GM12892 (cell line): ENCODE measurements around the gene RAMP1.

Experiments used
- POLR2A ChIP-seq: IDR thresholded peaks from 2 replicates; pipeline ENCODE4 v1.6.1; 2011; ENCODE audit warnings: low read depth, low read length, control low read depth
- POLR2AphosphoS5 ChIP-seq: IDR thresholded peaks from 2 replicates; pipeline ENCODE4 v1.6.1; 2011; ENCODE audit warnings: low read depth, low read length, control low read depth
- TAF1 ChIP-seq: IDR thresholded peaks from 2 replicates; pipeline ENCODE4 v1.6.1; 2011; ENCODE audit warnings: low read depth, mild to moderate bottlenecking, control low read depth, low read length, borderline replicate concordance

DNA sequence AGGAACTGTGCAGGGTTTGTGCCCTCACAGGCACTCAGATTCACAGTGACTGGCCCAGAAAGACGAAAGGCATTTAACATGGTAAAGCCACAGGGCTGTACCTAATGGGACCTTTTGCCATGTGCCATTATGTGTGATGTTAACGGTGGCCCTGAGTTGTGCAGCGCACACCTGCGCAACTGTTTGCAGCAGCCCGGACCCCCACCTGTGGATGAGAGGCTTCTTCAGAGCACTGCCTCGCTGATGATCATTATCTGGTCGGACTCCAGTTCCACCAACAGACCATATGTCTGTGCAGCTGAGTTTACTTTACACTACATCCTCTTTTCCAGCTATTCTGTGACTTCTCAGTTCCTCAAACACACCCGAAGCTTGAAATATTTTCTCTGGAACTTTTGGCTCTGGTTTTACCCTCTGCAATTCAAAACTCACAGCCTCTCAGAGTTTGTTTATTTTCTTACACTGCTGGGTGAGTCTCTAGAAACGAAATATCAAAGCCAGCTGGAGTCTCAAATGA is 71.8 kb downstream of the RAMP1 start:
- TF ChIP-seq POLR2A (no peak), POLR2AphosphoS5 (no peak), TAF1 (no peak)
